GM21825 (cell line): ENCODE results near the gene ALDH1A3.

Source experiments
- ATAC-seq: cut with Tn5 transposase; IDR thresholded peaks from one replicate; pipeline ENCODE4 v1.9.1; 2021; ENCODE audit warnings: mild to moderate bottlenecking, moderate library complexity; ENCODE audit not compliant: unreplicated experiment

Gene ALDH1A3

GRCh38 chr15:100947760-100948429 is 68.3 kb downstream of the ALDH1A3 start:
- no peak for ATAC-seq

- no peak for ATAC-seq
Measured at GRCh38 chr15:100948430-100948762, 68.8 kb downstream of the ALDH1A3 start.

GRCh38 chr15:100949691-100950090 is 70.1 kb downstream of the ALDH1A3 start:
- ATAC-seq: no peak

GRCh38 chr15:100951965-100952364 is 72.3 kb downstream of the ALDH1A3 start:
- ATAC-seq: no peak

- no peak for ATAC-seq
Measured at GRCh38 chr15:100952566-100952965, 72.9 kb downstream of the ALDH1A3 start.

GRCh38 chr15:100958326-100959065 is 78.9 kb downstream of the ALDH1A3 start:
- no peak for ATAC-seq

- ATAC-seq: no peak
Measured at GRCh38 chr15:100959066-100960050, 79.7 kb downstream of the ALDH1A3 start.
